ENCODE measurements around the gene CRTC1. TPM values are rescaled to one million over a fixed set of nuclear protein-coding genes. Genes with fewer than 3 reads are reported as not detected.

The CRTC1 gene, protein sequence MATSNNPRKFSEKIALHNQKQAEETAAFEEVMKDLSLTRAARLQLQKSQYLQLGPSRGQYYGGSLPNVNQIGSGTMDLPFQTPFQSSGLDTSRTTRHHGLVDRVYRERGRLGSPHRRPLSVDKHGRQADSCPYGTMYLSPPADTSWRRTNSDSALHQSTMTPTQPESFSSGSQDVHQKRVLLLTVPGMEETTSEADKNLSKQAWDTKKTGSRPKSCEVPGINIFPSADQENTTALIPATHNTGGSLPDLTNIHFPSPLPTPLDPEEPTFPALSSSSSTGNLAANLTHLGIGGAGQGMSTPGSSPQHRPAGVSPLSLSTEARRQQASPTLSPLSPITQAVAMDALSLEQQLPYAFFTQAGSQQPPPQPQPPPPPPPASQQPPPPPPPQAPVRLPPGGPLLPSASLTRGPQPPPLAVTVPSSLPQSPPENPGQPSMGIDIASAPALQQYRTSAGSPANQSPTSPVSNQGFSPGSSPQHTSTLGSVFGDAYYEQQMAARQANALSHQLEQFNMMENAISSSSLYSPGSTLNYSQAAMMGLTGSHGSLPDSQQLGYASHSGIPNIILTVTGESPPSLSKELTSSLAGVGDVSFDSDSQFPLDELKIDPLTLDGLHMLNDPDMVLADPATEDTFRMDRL
- 1.7 and 2.1 TPM in 2 replicates for total RNA-seq

DNA sequence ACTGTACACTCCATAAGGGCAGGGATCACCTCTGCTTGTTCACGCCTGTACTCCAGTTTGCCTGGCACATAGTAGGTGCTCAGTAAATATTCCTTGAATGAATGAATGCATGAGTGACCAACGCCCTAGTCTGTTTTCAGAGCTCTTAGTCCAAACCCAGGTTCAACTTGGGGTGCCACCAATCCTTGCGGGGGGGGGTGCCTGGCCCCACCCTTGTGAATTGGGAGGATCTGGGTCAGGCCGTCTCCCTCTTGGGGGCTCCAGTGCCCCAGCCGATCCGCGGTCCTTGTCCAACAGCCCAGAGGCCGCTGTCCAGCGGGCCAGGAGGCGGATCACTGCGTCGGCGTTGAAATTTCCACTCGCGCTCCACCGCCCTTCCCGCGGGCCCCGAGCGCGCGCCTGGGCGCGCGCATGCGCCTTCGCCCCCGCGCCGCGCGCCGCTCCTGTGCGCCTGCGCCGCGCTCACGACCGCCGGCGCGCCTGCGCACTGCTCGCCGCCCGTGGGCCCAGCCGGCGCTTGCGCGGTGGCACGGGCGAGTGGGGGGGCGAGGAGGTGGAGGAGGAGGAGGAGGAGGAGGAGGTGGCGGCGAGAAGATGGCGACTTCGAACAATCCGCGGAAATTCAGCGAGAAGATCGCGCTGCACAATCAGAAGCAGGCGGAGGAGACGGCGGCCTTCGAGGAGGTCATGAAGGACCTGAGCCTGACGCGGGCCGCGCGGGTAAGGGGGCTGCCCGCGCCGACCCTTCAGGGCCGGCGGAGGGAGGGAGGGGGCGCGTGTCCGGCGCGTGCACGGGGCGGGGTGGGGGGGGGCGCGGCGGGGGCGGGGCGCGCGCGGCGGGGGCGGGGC lies at the start of gene CRTC1:
Gene CRTC1, plus strand, starts transcription at position 572 of the 849 bp plus-strand sequence. Its CDS starts 23 bp downstream, at position 595.

DNA sequence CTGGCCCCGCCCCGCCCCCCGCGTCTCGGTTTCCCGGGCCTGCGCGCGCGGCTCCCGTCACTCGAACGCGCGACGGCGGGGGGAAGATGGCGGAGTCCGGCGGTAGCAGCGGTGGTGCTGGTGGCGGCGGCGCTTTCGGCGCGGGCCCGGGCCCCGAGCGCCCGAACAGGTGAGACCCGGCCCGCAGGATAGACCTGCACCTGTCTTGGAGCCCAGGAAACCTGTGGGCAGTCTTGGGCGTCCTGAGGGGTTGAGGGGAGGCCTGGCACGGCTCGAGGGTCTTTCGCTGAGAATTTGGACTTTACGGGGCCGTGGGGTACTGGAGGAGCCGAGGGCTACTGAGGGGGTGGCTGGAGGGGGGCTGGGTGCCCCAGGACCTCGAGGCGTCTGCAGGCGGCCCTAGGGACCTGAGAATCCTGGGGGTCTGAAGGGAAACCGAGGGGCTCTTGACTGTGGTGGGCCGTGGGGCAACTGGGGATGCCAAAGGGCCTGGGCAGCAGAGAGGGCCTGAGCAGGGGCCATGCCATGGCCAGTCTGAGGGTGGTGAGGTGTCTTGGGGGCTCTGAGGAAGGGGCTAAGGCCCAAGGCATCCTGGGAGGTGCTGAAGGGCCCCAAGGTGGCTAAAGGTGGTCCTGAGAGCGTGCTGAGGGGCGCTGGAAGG lies 46.4 kb upstream of the CRTC1 start, which contains the start of gene KLHL26:
Gene KLHL26, plus strand, starts transcription at position 60 of the 661 bp plus-strand sequence. Its CDS starts 27 bp downstream, at position 87.

DNA sequence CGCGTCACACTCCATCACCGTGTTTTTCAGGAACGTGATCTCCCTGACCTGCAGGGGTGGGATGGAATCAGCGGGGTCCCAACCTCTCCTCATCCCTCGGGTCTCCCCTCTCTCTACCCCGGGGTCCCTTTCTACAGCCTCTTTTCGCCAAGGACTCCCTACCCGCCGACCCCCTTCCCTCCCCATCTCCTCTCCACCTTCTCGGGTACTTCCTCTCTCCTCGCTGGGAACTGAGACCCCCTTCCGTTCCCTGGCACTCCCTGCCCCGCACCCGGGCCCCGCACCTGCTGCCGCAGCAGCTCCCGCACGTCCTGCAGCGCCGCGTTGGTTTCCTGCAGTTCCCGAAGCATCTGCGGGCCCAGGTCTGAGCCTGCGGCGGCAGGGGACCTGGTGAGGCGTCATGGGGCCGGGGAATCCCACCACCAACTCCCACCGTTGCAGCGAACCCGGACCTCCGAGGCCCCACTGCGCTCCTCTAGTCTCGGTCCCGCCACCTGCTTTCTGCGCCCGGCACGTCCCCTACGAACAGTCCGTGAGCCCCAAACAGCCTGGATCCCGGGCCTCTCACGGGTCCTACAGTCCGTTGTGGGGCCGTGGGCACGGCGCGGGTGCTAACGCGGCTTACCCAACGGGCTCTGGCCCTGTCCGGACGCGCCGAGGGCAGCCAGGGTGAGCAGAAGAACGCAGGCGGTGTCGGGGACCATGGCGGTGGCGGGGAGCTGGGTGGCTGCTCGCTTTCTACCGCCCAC lies 107.3 kb downstream of the CRTC1 start, which contains the start of gene COMP:
Gene COMP, minus strand, starts transcription at position 740 of the 749 bp plus-strand sequence. Its CDS starts 36 bp downstream, at position 704.

DNA sequence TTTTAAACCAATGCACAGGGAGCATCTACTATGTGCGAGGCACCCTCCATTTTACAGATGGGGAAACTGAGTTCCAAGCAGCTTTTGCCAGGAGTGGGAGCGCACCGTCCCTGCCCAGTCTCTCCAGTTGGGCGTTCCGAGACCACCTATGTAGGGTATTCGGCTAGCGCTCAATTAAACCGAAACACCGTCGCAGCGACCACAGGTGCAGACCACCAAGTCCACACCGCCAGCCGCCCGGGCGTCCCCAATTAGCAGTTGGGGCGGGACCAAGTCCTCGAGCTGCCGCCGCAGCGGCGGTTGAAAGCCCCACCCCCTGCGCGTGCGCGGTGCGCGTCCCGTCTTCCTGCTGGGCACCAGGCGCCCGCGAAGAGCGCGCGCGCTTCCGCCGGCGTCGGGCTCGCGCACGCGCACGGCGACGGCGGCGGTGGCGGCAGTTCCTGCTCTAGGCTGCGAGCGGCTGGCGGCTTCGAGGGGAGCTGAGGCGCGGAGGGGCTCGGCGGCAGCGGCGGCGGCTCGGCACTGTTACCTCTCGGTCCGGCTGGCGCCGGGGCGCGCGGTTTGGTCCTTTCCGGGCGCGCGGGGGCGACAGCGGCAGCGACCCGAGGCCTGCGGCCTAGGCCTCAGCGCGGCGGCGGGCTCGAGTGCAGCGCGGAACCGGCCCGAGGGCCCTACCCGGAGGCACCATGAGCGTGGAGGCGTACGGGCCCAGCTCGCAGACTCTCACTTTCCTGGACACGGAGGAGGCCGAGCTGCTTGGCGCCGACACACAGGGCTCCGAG lies 148.2 kb downstream of the CRTC1 start, which contains the start of gene UPF1:
Gene UPF1, plus strand, starts transcription at position 436 of the 782 bp plus-strand sequence. Its CDS starts 251 bp downstream, at position 687.

Other genes starting within 250 kb of the CRTC1 start
- gene ISYNA1, start 245.5 kb upstream of the CRTC1 start, total RNA-seq: 10.7 and 27.7 TPM in 2 replicates
- gene ELL, start 161.6 kb upstream of the CRTC1 start, total RNA-seq: 15.2 and 16.6 TPM in 2 replicates
- gene FKBP8, start 140.1 kb upstream of the CRTC1 start, total RNA-seq: 160 and 335 TPM in 2 replicates
- gene KXD1, start 125.8 kb upstream of the CRTC1 start, total RNA-seq: 46.0 and 68.0 TPM in 2 replicates
- gene UBA52, start 111.8 kb upstream of the CRTC1 start, total RNA-seq: 425 and 545 TPM in 2 replicates
- gene REX1BD, start 94.9 kb upstream of the CRTC1 start, total RNA-seq: 56.5 and 76.9 TPM in 2 replicates
- gene CRLF1, start 76.9 kb upstream of the CRTC1 start, total RNA-seq: 0.11 and 1.00 TPM in 2 replicates
- gene TMEM59L, start 70.8 kb upstream of the CRTC1 start, total RNA-seq: 0.11 and 0.37 TPM in 2 replicates
- 4.5 and 4.6 TPM in 2 replicates for gene KLHL26, start 46.7 kb upstream of the CRTC1 start, total RNA-seq
- 0.11 and 1.1 TPM in 2 replicates for gene COMP, start 107.6 kb downstream of the CRTC1 start, total RNA-seq
- 84.6 and 89.3 TPM in 2 replicates for gene UPF1, start 148.3 kb downstream of the CRTC1 start, total RNA-seq
- gene CERS1, start 212.5 kb downstream of the CRTC1 start, total RNA-seq: 0.89 and 1.1 TPM in 2 replicates
- gene COPE, start 235.7 kb downstream of the CRTC1 start, total RNA-seq: 260 and 280 TPM in 2 replicates
- gene DDX49, start 236.0 kb downstream of the CRTC1 start, total RNA-seq: 49.1 and 53.5 TPM in 2 replicates

Data from uterine smooth muscle cell (primary cell).